Measurements from ENCODE around the gene CIC.

The CIC gene

GRCh38 chr19:42248270-42249148, 20.5 kb upstream of the CIC start:
- no peak overlapping the region for H3K9ac ChIP-seq (ENCODE audit: low read length)
- H3K27ac ChIP-seq (ENCODE audit: low read depth, low read length) = no peak overlapping the region
- no peaks in the 10 kb centered on the region for H3K9me3 ChIP-seq (ENCODE audit: insufficient read depth, low read length)
- no peaks in the 10 kb centered on the region for H3K27me3 ChIP-seq (ENCODE audit: low read length)
- no peak overlapping the region for H3K4me2 ChIP-seq (ENCODE audit: low read depth, low read length, poor library complexity, severe bottlenecking)
- H3K4me3 ChIP-seq (ENCODE audit: insufficient read depth, low read length, poor library complexity, severe bottlenecking) = no peak overlapping the region
- H2AFZ ChIP-seq (ENCODE audit: low read depth, low read length, severe bottlenecking) = no peak overlapping the region
- no peaks in the 10 kb centered on the region for H3K36me3 ChIP-seq (ENCODE audit: low read length)
- no peaks in the 10 kb centered on the region for H4K20me1 ChIP-seq (ENCODE audit: low read depth, low read length)
- no peaks in the 10 kb centered on the region for H3K9me2 ChIP-seq (replicated peaks; ENCODE audit: insufficient read depth, low read length)
- H3K79me2 ChIP-seq (ENCODE audit: insufficient read depth, low read length) = peaks cover 12% of the 10 kb centered on the region; the same call in 1 of the 2 replicates
- H3F3A ChIP-seq (ENCODE audit: insufficient read depth) = peaks cover 19% of the 10 kb centered on the region
- no peak for TF ChIP-seq EZH2phosphoT487 (conservative IDR thresholded peaks at IDR 0.05; ENCODE audit: low read length)
- no peak for TF ChIP-seq CTCF (IDR thresholded peaks at IDR 0.05; ENCODE audit: insufficient read depth, low read length, poor library complexity, severe bottlenecking)

GRCh38 chr19:42249149-42249750, 19.8 kb upstream of the CIC start:
- H4K20me1 ChIP-seq (ENCODE audit: low read depth, low read length) = no peaks in the 10 kb centered on the region
- no peak overlapping the region for H2AFZ ChIP-seq (ENCODE audit: low read depth, low read length, severe bottlenecking)
- H3K4me2 ChIP-seq (ENCODE audit: low read depth, low read length, poor library complexity, severe bottlenecking) = no peak overlapping the region
- no peak overlapping the region for H3K4me3 ChIP-seq (ENCODE audit: insufficient read depth, low read length, poor library complexity, severe bottlenecking)
- no peak for TF ChIP-seq CTCF (IDR thresholded peaks at IDR 0.05; ENCODE audit: insufficient read depth, low read length, poor library complexity, severe bottlenecking)
- TF ChIP-seq EZH2phosphoT487 (conservative IDR thresholded peaks at IDR 0.05; ENCODE audit: low read length) = no peak
- no peaks in the 10 kb centered on the region for H3K27me3 ChIP-seq (ENCODE audit: low read length)
- peaks cover 16% of the 10 kb centered on the region for H3F3A ChIP-seq (ENCODE audit: insufficient read depth)
- H3K27ac ChIP-seq (ENCODE audit: low read depth, low read length) = no peak overlapping the region
- H3K9ac ChIP-seq (ENCODE audit: low read length) = no peak overlapping the region
- no peaks in the 10 kb centered on the region for H3K9me3 ChIP-seq (ENCODE audit: insufficient read depth, low read length)
- peaks cover 12% of the 10 kb centered on the region; the same call in 1 of the 2 replicates for H3K79me2 ChIP-seq (ENCODE audit: insufficient read depth, low read length)
- no peaks in the 10 kb centered on the region for H3K9me2 ChIP-seq (replicated peaks; ENCODE audit: insufficient read depth, low read length)
- H3K36me3 ChIP-seq (ENCODE audit: low read length) = no peaks in the 10 kb centered on the region

GRCh38 chr19:42249769-42250168, 19.3 kb upstream of the CIC start:
- H3K4me3 ChIP-seq (ENCODE audit: insufficient read depth, low read length, poor library complexity, severe bottlenecking) = no peak overlapping the region
- no peaks in the 10 kb centered on the region for H3K27me3 ChIP-seq (ENCODE audit: low read length)
- no peaks in the 10 kb centered on the region for H4K20me1 ChIP-seq (ENCODE audit: low read depth, low read length)
- peaks cover 15% of the 10 kb centered on the region; the same call in 1 of the 2 replicates for H3F3A ChIP-seq (ENCODE audit: insufficient read depth)
- no peak overlapping the region for H3K27ac ChIP-seq (ENCODE audit: low read depth, low read length)
- no peaks in the 10 kb centered on the region for H3K9me2 ChIP-seq (replicated peaks; ENCODE audit: insufficient read depth, low read length)
- H3K9me3 ChIP-seq (ENCODE audit: insufficient read depth, low read length) = no peaks in the 10 kb centered on the region
- H3K9ac ChIP-seq (ENCODE audit: low read length) = no peak overlapping the region
- peaks cover 15% of the 10 kb centered on the region; the same call in 1 of the 2 replicates for H3K79me2 ChIP-seq (ENCODE audit: insufficient read depth, low read length)
- no peak overlapping the region for H2AFZ ChIP-seq (ENCODE audit: low read depth, low read length, severe bottlenecking)
- no peak overlapping the region for H3K4me2 ChIP-seq (ENCODE audit: low read depth, low read length, poor library complexity, severe bottlenecking)
- TF ChIP-seq EZH2phosphoT487 (conservative IDR thresholded peaks at IDR 0.05; ENCODE audit: low read length) (no peak), CTCF (IDR thresholded peaks at IDR 0.05; ENCODE audit: insufficient read depth, low read length, poor library complexity, severe bottlenecking) (no peak)
- H3K36me3 ChIP-seq (ENCODE audit: low read length) = no peaks in the 10 kb centered on the region
